GM12873 (cell line): ENCODE data around the gene RABGEF1.

ENCODE experiments used
- CTCF ChIP-seq: IDR thresholded peaks from 2 replicates; pipeline ENCODE4 v1.5.1; 2012; ENCODE audit warnings: low read depth, mild to moderate bottlenecking, moderate library complexity, low read length, control low read depth; ENCODE audit not compliant: insufficient read depth; ENCODE audit errors: missing control alignments

RABGEF1 gene

GRCh38 chr7:66771795-66772194 lies 31.3 kb downstream of the RABGEF1 start:
- TF ChIP-seq CTCF, result no peak

GRCh38 chr7:66776800-66777442 lies 36.4 kb downstream of the RABGEF1 start:
- no peak for TF ChIP-seq CTCF

- no peak for TF ChIP-seq CTCF
Measured at GRCh38 chr7:66778201-66778600, 37.7 kb downstream of the RABGEF1 start.

GRCh38 chr7:66779669-66780409 lies 39.3 kb downstream of the RABGEF1 start:
- no peak for TF ChIP-seq CTCF

GRCh38 chr7:66781408-66782090 lies 41.0 kb downstream of the RABGEF1 start:
- no peak for TF ChIP-seq CTCF

GRCh38 chr7:66790196-66790595 lies 49.7 kb downstream of the RABGEF1 start:
- no peak for TF ChIP-seq CTCF

GRCh38 chr7:66790725-66791124 lies 50.2 kb downstream of the RABGEF1 start:
- TF ChIP-seq CTCF, result no peak
